Left colon (tissue), 2 donors: Measurements from ENCODE around the gene CTDSP1. TPM values are rescaled to one million over a fixed set of nuclear protein-coding genes. Genes with fewer than 3 reads are reported as not detected.
A peak's percentile ranks its signal among the peaks of the same experiment; 100 is the strongest.

Experiments
- ATAC-seq: fragments of 200-7000 bp; cut with Tn5 transposase; one replicate; pipeline ENCODE4 v1.9.1; 2020; ENCODE audit warnings: mild to moderate bottlenecking, moderate library complexity
- DNase-seq, 2 donors: peaks; one replicate each; pipeline ENCODE4 v3.0.0-alpha.2; 2020
- intact Hi-C, 2 donors: fragments of 100-400 bp; cut with DNase I in 1 of 2; cut with micrococcal nuclease in 1 of 2; formaldehyde crosslinking; loops; one replicate each; pipeline versions ENCODE4 v1.11.2 to v1.14.0; 2022; cut with DNase I, micrococcal nuclease
- total RNA-seq, 2 donors: library from RNA; stranded (reverse); fragmentation: NEBNext Ultra II Directional; extraction: Animal tissue kit (Norgen Biotek cat#: 25700); gene quantifications; one replicate each; pipeline ENCODE4 v1.2.1, GENCODE V29; 2021
- donor health status: DM: no; HTN: no; CAD: no.
- donor health status: DM: yes; HTN: yes; CAD: no.

CTDSP1 gene
- total RNA-seq, 2 donors from 2014 or later, result 153 to 176 TPM

DNA sequence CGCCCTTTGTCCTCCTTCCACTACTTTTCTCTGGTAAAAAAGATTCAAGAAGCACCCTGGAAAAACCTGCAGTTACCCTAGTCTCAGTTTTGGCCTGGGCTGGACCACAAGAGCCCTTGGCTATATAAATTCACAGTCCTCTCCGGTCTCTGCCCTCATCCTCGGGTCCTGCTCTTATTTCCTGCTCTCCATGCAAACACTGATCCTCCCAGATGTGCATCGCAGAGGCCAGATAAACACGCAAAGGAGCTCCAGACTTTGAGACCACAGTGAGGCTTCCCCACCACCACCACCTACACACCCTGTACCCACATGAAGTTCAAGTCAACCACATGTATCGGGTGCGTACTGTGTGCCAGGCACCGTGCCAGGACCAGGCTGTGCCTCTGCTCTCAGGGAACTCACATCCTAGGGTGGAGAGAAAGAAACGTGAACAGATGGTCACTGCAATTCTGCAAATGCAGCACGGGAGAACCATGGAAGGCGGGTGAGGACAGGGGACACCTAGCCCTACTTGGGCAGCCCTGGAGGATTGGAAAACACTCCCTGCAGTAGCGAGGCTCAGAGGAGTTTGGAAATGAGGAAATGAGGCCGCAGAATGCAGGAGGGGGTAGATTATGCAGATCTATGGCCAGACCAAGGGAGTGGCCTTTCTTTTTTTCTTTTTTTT is 7.4 kb downstream of the CTDSP1 start:
- intact Hi-C loops, result loop anchor here in 1 of 2 donors (5.0 kb wide), 1 partner anchor 60 kb away; no protein-coding TSS in a partner anchor
- DNase-seq (peak; percentile 83 to 87), ATAC-seq (peak; percentile 47)

DNA sequence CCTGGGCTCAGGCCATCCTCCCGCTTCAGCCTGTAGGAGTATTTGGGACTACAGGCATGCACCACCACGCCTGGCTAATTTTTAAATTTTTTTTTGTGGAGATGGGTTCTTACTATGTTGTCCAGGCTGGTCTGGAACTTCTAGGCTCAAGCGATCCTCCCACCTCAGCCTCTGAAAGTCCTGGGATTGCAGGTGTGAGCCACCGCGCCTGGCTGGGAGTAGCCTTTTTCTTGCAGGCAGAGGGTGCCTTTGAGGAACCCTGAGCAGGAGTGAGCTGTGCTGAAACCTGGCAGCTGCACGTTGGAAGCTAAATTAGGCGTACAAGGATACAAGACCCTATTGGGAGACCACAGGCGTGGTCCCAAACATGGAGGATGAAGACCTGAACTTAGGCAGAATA is 8.0 kb downstream of the CTDSP1 start:
- DNase-seq (peak in 1 of 2 donors; percentile 39), ATAC-seq (no peak)
- intact Hi-C loops, result loop anchor here in 1 of 2 donors (5.0 kb wide), 1 partner anchor 60 kb away; no protein-coding TSS in a partner anchor

DNA sequence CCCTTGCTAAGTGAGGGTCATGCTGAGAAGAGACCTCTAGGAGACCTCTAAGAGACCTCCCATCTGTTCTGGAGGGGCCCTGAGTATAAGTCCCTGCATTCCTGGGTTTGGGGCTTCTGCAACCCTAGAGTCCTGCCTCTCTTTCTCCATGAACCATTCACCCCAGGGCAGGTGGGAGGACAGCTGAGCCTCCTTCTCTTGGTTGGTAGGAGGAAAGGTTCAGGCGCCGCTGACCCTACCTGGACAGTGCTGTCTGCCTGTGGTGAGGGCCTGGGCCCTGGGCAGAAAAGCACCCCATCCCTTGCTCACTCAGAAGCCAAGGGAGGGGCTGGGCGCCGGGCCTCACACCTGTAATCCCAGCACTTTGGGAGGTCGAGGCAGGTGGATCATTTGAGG is 18.7 kb downstream of the CTDSP1 start:
- no peak for ATAC-seq
- intact Hi-C loops, result loop anchor here in 1 of 2 donors (10.0 kb wide), 1 partner anchor 46 kb away; no protein-coding TSS in a partner anchor
- peak in 1 of 2 donors; percentile 15 for DNase-seq

DNA sequence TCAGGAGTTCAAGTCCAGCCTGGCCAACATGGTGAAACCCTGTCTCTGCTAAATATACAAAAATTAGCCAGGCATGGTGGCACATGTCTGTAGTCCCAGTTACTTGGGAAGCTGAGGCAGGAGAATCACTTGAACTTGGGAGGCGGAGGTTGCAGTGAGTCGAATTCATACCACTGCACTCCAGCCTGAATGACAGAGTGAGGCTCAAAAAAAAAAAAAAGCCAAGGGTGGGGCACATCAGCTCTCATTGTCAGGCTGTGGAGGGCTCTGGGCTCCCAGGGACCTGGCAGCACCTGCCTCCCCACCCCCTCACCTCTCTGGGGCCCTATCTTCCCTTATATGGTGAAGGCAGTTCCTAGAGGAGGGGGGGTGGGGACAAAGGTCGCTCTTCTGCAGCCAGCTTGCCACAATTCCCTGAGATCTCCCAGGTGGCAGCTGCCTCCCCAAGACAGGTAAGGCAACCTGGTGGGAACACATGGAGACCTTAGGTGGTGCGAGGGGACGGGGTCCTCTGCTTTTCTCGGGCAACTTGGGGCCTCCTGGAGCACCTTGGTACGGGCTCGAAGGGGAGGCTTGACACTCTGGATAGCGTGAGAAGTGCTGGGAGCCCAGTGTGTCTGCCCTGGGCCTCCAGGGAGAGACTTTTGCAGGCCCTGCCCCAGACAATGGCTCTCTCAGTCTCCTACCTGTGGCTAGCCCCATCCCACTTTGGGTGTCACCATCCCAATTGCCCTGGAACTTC is 19.2 kb downstream of the CTDSP1 start, which contains the start of gene VIL1:
TSS of gene VIL1 (plus strand) at position 407 of the 742 bp plus-strand sequence. CDS start 4,656 bp downstream, outside the sequence.
- DNase-seq (peak; percentile 94 to 96), ATAC-seq (peak; percentile 92)
- intact Hi-C loops, result loop anchor here in 1 of 2 donors (10.0 kb wide), 1 partner anchor 46 kb away; no protein-coding TSS in a partner anchor

DNA sequence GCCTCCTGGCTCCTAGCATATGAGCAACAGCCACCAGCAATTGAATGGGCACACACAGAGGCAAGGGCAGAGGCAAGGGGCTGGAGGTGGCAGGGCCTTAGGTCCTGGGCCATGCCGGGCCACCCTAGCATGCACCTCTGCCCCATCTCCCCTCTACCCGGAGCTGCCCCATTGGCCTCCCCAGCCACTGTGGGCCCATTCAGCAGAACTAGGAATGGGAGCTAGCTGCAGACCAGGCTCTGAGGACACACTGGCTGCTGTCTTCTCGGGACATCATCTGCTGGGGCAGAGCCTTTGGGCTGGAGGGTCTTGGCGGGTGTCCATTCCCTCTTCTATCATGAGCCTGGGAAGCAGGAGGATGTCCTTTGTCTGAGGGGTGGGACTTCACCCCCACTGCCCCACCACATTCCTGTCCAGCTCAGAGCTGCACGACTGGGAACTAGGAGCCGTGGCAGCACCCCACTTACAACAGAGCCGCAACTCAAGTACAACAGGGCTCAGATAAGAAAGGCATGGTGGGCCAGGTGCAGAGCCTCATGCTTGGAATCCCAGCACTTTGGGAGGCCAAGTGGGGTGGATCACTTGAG is 20.1 kb downstream of the CTDSP1 start:
- no peak for DNase-seq
- intact Hi-C loops, result loop anchor here in 1 of 2 donors (10.0 kb wide), 1 partner anchor 45 kb away; no protein-coding TSS in a partner anchor
- ATAC-seq, result peak; percentile 20

DNA sequence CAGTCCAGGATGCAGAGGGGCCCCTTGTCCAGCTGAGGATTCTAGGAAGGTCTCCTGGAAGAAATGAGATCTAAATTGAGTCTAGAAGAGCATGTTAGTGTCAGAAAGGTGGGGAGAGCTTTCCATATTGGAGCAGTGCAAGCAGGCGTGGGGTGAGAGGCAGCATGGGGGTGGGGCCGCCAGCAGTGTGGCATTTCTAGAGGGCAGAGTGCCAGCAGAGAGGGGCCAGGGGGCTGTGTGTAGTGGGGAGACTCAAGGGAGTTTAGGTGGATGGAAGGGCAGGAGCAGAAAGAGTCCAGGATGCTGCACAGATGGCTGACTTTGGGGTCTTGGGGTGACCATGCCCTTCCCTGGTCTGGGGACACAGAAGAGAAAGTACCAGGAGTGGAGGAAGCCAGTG is 21.4 kb downstream of the CTDSP1 start:
- ATAC-seq (no peak), DNase-seq (peak in 1 of 2 donors; percentile 35)
- intact Hi-C loops, result no loop called here

DNA sequence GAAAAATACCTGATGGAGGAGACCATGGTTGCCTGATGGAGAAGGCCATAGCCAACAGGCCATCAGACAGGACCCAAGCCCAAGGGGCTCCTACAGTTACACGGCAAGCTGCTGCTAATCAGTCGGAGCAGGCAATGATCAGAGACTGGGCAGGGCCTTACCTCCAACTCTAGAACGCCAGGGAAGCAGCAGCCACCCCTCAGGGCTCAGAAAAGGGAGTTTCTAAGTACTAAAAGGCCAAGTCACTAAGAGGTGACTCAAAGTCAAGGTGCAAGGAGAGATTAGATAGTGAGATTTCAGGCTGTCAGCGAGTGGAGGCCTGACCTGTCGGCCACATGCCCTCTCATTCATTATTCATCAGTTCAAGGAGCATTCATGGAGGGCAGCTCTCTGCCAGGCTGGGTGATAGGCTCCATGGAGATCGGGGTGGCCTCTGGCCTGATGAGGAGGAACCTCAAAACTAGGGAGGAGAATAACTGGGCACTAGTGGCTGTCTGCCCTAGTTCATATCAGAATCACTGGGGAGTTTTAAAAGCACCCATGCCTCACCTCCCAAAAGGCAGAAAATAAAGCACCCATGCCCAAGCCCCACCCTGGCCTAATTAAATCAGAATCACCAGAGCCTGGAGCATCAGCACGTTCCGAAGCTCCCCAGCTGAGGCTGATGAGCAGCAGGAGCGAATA is 22.9 kb downstream of the CTDSP1 start:
- intact Hi-C loops, result no loop called here
- DNase-seq (no peak), ATAC-seq (no peak)

DNA sequence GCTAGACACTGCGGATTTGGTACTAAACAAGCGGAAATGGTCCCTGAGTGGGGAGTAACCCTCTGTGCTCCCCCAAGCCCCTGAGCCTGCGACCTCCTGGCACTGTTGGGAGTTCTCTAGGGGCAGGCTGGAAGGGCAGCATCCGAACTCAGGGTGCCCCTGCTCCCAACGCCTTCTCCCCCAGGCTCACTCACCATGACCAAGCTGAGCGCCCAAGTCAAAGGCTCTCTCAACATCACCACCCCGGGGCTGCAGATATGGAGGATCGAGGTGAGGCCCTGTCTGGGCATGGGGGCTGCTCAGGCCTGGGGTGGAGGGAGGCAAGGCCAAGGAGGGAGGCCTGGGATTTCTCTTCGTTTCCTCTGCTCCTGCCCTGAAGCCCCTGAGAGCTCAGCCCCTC is 23.9 kb downstream of the CTDSP1 start:
- ATAC-seq, result no peak
- intact Hi-C loops, result no loop called here
- no peak for DNase-seq

DNA sequence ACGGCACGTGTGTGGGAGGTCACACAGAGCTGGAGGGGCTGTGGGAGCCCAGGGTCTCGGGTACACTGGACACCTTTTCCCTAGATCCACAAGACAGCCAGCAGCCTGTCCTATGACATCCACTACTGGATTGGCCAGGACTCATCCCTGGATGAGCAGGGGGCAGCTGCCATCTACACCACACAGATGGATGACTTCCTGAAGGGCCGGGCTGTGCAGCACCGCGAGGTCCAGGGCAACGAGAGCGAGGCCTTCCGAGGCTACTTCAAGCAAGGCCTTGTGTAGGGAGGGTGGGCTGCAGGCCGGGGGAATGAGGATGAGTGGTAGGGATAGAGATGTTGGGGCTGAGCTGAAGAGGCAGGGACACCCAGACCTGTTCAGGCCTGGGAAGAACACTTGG is 25.9 kb downstream of the CTDSP1 start:
- ATAC-seq, result no peak
- DNase-seq, result no peak
- intact Hi-C loops, result no loop called here

DNA sequence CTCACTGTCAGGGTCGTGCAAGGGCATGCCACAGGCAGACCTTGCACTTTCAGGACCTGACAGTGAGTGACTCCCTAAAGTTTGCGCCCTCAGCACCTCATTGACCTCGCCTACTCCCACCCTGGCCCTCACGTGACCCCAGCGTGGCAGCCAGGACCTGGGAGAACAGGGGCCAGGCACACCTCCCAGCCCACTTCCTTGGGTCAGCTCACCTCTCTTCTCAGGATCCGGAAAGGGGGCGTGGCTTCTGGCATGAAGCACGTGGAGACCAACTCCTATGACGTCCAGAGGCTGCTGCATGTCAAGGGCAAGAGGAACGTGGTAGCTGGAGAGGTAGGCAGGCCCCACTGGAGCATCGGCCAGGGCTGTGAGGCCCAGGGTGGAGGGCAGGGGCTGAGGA is 28.1 kb downstream of the CTDSP1 start:
- intact Hi-C loops, result no loop called here
- ATAC-seq, result no peak
- DNase-seq, result no peak

DNA sequence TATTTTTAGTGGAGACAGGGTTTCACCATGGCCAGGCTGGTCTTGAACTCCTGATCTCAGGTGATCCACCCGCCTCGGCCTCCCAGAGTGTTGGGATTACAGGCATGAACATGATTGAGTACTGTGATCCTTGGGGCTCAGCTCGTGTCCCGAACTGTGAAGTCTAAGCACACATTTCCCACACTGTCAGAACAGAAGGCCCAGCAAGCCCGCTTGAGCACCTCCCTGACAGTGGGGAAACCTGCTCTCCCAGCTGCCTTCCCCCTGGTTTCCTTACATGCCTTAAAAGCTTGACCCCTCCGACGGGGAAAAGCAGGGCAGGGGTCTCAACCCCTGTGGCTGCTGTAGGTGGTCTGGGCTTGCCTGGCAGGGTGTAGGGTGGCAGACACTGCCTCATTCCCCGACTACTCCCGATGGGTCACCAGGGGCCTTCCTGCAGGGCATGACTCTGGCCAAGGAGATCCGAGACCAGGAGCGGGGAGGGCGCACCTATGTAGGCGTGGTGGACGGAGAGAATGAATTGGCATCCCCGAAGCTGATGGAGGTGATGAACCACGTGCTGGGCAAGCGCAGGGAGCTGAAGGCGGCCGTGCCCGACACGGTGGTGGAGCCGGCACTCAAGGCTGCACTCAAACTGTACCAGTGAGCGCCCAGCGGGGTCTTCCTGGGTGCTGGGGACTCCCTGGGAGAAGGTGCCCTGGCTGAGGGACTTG is 29.3 kb downstream of the CTDSP1 start:
- intact Hi-C loops, result no loop called here
- ATAC-seq (no peak), DNase-seq (peak in 1 of 2 donors; percentile 24)

DNA sequence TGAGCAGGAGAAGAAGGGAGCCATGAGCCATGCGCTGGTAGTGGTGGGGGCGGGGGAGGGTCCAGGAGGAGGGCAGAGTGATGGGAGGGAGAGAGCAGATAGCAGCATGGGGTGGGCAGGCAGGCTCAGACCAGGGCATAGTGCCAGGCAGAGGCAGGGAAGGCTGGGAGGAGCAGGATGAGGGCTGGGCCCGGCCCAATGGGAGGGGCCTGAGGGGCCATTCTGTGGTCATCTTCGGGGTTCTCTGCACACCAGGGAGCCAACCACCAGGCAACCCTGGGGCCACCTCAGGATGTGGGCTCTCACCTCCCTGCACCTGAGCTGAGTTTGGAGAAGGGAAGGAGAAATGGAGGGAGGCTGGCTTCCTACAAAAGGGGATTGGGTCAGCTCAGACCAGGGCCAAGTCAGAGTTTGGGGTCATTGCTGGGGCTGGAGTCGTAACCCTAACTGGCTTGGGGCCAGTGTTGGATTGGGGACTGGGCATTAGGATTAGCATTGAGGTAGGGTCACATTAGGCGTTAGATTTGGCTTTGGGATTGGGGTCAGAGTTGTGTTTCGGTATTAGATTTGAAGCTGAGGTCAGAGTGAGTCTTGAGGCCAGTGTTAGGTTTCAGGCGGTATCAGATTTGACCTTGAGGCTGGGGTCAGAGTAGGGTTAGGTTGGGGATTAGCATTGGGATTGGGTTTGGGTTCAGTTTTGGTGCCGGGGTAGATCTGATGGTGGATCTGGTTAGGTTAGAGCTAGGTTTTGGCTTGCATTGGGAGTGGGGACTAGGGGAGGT is 30.4 kb downstream of the CTDSP1 start:
- ATAC-seq, result peak; percentile 36
- peak in 1 of 2 donors; percentile 19 for DNase-seq
- intact Hi-C loops, result no loop called here

DNA sequence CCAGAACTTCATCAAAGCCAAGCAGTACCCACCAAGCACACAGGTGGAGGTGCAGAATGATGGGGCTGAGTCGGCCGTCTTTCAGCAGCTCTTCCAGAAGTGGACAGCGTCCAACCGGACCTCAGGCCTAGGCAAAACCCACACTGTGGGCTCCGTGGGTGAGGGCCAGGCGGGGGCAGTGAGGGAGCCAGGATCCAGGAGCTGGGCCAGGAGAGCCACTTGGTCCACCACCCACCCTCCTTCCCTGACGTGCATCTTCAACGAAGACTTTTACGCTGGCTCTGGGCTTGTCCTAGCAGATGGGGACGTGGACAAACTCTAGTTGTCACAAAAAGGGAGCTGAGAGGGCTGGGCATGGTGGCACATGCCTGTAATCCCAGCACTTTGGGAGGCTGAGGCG is 31.1 kb downstream of the CTDSP1 start:
- intact Hi-C loops, result no loop called here
- ATAC-seq, result no peak
- DNase-seq, result peak in 1 of 2 donors; percentile 9

DNA sequence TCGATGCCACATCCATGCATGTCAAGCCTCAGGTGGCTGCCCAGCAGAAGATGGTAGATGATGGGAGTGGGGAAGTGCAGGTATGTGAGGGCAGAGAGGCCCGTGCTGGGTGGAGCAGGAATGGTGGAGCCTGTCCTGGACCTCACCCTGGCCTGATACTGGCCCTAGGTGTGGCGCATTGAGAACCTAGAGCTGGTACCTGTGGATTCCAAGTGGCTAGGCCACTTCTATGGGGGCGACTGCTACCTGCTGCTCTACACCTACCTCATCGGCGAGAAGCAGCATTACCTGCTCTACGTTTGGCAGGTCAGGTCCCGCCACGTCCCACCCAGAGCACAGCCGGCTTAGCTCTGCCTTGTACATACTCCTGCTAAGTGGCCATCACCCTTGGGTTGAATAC is 32.2 kb downstream of the CTDSP1 start:
- intact Hi-C loops, result no loop called here

DNA sequence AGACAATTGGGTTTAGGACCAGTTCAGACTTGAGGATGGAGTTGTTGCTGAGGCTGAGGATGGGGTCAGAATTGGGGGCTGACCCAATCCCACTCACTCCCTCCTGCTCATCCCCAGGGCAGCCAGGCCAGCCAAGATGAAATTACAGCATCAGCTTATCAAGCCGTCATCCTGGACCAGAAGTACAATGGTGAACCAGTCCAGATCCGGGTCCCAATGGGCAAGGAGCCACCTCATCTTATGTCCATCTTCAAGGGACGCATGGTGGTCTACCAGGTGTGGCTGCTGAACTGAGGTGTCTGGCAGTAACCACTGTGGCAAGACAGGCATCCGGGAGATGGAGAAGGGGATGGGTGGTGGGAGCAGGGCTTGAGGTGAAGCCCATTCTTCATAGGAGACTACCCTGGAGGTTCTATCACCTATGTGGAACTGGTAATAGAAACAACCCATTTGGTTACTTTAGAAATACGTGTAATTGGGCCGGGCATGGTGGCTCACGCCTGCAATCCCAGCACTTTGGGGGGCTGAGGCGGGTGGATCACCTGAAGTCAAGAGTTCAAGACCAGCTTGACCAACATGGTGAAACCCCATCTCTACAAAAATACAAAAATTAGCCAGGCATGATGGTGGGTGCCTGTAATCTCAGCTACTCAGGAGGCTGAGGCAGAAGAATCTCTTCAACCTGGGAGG is 33.2 kb downstream of the CTDSP1 start:
- ATAC-seq (no peak), DNase-seq (no peak)
- intact Hi-C loops, result no loop called here

More for the DNA sequence above, 32.2 kb downstream of the CTDSP1 start:
- peak; percentile 16 for ATAC-seq
- DNase-seq, result peak in 1 of 2 donors; percentile 16

DNA sequence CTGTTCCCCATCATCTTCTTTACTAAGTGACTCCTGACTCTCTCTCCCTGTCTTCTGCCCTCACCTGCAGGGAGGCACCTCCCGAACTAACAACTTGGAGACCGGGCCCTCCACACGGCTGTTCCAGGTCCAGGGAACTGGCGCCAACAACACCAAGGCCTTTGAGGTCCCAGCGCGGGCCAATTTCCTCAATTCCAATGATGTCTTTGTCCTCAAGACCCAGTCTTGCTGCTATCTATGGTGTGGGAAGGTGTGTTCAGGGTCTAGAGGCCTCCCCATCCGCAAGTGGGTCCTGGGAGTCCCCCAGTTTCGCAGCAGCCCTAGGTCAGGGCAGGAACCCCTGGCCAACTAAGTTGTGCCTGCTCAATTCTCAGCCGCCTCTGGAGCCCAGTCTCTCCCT is 34.8 kb downstream of the CTDSP1 start:
- no peak for DNase-seq
- intact Hi-C loops, result no loop called here

More for the DNA sequence above, 34.8 kb downstream of the CTDSP1 start:
- ATAC-seq, result no peak
